Suppressor macrophage (primary cell): ENCODE data around the gene ADARB2.

Experiments
- DNase-seq, 4 experiments: peaks; one replicate each; pipeline ENCODE4 v3.0.0-alpha.2; 2020 to 2022

The ADARB2 gene

DNA sequence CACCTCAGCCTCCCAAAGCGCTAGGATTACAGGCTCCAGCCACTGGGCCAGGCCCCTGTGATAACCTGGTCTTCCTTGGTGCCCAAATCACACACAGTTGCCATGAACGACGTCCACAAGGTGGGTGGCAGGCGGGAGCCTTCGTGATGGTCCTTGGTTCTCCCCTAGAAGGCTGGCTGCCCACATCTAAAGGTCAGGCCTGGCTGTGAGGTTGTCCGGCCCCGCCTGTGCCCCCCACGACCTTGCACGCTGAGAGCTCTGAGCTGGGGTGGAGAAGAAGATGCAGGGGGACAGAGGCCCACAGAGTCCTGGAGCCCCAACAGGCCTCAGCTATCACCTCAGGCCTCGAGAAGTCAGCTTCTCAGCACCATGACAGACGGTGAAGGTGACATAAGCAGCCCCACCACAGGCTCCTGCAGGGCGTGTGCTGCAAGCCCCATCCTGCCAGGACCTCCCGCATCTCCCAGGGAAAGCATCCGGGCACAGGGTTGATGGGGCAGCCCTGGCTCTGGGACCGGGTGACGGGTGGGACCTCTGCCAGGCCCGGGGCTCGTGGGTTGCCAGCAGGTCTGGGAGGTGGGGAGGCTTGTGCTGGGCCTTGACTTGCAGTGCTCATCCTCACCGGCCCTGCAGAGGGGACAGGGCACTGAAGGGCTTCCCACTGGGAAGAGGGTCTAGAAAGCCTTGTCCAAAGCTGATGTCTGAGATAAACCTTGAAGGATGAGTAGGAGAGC, 463.8 kb downstream of the ADARB2 start:
- no peak for DNase-seq

GRCh38 chr10:1272777-1273161, 464.6 kb downstream of the ADARB2 start:
- no peak for DNase-seq

- DNase-seq: no peak
Measured at GRCh38 chr10:1272079-1272776, 465.1 kb downstream of the ADARB2 start.

GRCh38 chr10:1270906-1271305, 466.4 kb downstream of the ADARB2 start:
- no peak for DNase-seq

DNA sequence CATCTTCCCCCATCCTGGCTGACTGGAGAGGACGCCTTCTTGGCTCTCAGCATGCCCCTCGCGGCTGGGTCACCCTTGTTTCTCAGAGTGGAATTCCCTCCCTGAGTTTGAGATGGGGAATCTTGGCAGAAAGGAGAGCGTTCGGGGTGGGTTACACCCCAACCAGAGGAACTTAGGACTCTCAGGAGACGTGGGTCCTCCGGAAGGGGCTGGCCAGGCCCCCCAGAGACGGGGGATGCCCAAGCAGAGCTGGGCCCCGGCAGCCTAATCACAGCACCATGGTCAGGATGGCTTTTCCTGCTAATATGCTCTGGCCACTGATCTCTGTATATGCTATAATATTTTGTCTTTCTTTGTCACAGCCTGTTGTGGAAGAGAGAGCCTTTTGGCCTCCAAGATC, 466.8 kb downstream of the ADARB2 start:
- no peak for DNase-seq

DNA sequence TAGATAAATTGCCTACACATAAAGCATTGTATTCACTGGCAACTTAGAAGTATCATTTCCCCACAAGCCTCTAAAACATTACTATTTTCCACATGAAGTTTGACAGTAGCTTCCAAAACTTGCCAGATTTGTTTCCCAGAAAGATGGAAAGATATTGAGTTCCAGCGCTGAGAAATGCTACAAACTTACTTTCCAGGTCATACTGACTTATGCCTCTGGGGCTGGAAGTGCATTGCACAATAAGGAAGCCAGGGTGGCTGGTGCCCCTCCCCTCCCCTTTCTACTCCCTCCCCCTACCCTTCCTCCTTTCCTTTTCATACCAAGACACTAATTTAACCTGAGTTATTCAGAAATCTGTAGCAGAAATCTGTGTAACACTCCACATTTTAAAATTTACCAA, 468.5 kb downstream of the ADARB2 start:
- DNase-seq: peak in 1 of 4 experiments; percentile 5

GRCh38 chr10:1267568-1267967, 469.8 kb downstream of the ADARB2 start:
- no peak for DNase-seq

- no peak for DNase-seq
Measured at GRCh38 chr10:1267148-1267547, 470.2 kb downstream of the ADARB2 start.

GRCh38 chr10:1266033-1266802, 471.1 kb downstream of the ADARB2 start:
- DNase-seq: no peak

- no peak for DNase-seq
Measured at GRCh38 chr10:1264001-1264400, 473.3 kb downstream of the ADARB2 start.

DNA sequence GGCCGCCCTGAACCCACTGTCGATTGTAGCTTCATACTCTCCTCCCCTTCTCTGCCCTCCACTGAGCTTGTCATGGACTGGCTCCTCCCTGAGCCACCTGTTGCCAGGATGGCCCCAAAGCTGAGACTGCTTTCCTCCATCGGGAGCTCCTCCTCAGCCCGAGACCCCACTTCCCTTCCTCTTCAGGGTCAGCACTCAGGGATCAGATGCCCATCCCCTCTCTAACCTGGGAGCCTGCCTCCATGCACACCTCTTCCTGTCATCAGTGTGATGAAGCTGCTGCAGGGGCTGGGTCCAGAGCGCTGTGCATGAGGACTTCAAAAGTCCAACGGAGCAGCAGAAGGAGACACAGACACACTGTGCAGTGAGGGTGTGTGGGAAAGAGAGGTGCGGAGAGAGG, 480.1 kb downstream of the ADARB2 start:
- DNase-seq: no peak

DNA sequence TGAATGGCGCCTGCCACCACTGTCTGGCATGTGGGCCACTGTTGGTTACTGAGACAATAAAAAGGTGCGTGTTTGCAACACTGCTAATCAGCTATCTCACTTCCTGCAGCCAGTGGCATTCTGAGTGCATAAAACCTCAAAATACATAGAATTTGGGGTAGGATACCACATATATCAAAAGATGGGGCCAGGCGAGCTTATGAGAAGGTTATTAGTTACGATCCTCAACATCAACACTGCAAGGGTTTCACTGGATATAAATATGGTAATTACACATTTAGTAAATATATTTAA, 480.9 kb downstream of the ADARB2 start:
- DNase-seq: no peak

DNA sequence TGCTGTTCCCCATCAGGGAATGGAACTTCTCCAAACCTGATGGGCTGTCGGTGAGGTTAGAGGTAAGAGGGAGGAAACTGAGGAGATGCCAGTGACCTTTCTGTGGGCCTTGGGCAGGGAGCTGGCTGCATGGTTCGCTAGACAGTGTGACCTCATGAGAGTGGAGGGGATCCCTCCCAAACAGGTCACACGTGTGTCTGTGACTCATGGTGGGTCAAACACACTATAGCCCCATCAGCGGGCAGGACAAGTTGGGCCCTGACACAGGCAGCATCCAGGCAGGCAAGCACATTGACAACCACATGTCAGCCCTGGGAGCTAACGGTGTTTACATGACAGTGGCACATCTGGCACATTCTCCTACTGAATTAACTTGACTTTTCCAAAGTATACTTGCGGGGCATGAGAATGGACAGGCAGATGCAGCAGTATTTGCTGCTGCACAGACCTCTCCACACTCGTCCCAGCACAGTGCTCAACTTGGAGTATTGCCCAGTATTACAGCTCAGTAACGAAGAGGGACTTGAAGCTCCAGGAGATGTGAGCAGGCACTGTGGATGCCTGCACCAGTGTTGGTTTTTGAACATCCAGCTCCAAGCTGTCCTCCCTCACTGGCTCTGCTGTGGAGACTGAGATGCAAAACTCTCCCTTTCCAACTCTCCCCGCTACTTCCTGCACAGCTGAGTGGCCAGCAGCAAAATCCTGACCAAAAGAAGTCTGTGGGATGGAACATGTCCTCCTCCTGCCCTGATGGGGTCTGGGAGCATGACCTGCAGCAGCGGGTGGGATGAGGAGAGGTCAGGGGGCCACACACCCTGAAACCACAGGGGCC, 481.5 kb downstream of the ADARB2 start:
- DNase-seq: no peak

- peak in 3 of 4 experiments; percentile 8 to 12 (median 10) for DNase-seq
Measured at GRCh38 chr10:1255118-1255517, 482.2 kb downstream of the ADARB2 start.

DNA sequence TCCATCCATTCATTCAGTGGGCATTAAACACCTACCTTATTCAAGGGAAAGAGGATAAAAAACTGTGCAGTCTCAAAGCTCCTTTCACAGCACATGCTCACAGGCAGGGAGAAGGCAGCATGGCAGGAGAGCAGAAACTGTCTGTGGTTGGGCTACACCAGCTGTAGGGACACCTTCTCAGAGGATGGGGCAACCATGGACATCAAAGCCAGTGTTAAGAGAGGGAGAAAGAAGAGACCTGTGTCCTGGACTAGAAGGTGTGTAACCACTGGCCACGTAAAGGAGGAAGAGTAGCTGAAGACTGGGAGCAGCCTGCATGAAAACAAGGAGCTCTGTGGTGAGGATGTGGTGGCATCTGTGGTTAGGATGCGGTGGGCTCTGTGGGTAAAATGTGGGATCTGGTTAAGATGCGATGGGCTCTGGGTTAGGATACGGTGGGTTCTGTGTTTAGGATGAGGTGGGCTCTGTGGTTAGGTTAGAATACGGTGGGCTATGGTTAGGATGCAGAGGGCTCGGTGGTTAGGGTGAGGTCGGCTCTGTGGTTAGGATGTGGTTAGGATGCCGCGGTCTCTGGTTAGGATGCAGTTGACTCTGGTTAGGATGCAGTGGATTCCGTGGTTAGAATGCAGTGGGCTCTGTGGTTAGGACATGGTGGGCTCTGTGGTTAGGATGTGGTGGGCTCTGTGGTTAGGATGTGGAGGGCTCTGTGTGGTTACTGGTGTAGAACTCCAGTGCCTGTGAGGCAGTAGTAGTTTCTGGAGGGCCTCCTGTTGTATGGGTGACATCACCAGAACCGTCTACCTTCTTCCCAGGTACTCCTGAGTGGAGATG, 483.6 kb downstream of the ADARB2 start:
- DNase-seq: no peak

GRCh38 chr10:1251769-1252168, 485.6 kb downstream of the ADARB2 start:
- no peak for DNase-seq

GRCh38 chr10:1249142-1249920, 488.0 kb downstream of the ADARB2 start:
- no peak for DNase-seq

- DNase-seq: peak; percentile 24 to 54 (median 43)
Measured at GRCh38 chr10:1248262-1248630, 489.1 kb downstream of the ADARB2 start.

- DNase-seq: no peak
Measured at GRCh38 chr10:1247598-1248261, 489.6 kb downstream of the ADARB2 start.

DNA sequence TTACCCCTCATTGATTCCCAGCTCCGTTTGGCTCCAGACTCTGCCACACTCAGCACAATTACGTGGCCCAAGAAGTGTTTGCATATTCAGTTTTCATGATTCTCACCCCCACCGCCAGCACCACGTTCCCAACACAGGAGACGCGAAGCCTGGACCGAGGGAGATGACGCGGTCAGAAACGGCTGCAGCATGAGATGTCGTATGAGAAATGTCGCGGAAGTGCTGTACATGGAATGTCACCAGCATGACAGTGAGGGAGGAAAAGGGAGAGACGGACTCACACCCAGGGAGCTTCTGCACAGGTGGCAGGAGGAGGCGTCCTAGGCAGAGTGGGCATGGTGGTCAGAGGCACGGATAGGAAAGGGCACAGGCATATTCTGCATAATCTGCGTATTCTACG, 492.8 kb downstream of the ADARB2 start:
- no peak for DNase-seq
